Stimulated activated CD4-positive, alpha-beta T cell treated with anti-CD3 and anti-CD28 coated beads, Interleukin-1b, Interleukin-23, amount 100 ng/mL, for 24 hours (primary cell): Measurements from ENCODE around the gene PMEPA1.
A peak's percentile ranks its signal among the peaks of the same experiment; 100 is the strongest.

Source experiments
- DNase-seq, 4 experiments: peaks; one replicate each; pipeline ENCODE4 v3.0.0-alpha.2; 2020; ENCODE audit warnings: low read depth in 4 of 4, low spot score in 1 of 4

Gene PMEPA1

DNA sequence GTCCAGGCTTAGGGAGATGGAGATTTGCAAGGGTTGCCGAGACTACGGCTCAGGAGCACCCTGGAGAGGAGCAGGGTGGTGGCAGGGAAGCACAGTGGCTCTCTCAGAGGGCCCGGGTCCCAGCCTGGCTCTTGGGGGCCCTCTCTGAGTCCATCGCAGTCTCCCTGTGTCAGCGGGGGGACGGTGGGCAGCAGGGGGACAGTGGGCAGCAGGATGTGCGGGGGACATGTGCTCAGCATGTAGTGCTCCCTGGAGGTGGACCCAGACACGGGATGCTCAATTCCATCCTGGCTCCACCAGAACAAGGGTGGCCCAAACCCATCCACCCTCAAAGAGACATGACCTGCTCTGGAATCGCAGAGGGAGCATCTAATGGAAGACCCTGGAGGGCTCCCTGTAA is 46.6 kb downstream of the PMEPA1 start:
- DNase-seq: no peak

DNA sequence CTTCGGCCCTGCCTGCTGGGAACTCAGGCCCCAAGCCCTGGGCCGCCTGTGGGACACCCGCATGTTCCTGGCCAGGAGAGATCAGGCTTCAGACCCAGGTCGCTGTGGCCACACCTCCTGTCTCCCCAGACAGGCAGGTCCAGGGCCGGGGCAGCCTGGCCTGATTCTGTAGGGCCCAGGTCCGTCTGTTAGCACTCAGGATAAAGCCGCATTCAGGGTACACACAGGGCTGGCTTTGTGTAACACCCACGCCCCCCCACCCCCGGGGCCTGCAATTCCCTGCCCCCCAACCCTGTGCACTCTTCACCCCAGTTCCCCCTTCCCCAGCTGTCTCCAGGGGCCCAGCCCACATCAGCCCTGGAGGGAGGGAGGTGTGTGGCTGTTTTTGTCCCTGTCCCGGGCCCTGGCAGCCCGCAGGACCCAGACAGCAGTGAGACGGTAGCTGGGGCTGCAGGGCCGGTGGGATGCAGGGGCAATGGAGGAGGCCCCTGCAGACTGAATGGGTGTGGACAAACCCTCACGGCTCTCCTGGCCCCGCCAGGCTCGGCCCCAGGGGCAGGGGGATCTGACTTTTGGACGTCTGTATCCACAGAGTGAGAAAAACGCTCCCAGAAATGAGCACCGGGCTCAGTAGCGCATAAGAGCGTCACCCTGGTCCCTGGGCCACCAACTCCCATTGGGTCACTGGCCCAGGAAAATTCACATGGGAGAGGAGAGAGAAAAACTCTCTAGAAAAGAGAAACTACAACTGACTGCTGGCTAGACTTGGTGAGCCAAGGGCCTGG is 47.2 kb downstream of the PMEPA1 start:
- no peak for DNase-seq

DNA sequence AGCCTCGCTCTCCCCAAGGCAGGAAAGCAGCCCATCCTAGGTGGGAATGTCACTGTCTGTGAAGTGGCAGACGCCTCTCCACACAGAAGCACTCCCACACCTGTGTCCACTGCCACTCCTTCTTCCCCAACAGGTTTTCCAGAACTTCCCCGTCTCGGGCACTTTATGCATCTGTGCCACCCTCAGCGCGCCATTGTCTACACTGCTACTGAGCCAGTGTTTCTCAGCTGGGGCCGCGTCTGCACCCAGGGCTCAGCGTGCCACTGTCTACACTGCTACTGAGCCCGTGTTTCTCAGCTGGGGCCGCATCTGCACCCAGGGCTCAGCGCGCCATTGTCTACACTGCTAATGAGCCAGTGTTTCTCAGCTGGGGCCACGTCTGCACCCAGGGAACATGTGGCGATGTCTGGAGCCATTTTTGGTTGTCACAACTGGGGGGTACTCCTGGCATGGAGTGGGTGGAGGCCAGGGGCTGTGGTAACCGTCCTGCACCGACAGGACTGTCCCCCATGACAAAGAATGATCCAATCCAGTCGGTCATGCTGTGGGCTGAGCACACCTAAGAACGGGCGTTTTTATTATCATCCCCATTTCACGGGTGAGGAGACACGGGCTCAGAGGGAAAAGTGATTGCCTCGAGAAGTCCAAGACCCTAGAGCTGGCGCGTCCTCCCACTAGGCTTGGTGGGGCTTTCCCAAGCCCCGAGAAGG is 47.9 kb downstream of the PMEPA1 start:
- DNase-seq: no peak

DNA sequence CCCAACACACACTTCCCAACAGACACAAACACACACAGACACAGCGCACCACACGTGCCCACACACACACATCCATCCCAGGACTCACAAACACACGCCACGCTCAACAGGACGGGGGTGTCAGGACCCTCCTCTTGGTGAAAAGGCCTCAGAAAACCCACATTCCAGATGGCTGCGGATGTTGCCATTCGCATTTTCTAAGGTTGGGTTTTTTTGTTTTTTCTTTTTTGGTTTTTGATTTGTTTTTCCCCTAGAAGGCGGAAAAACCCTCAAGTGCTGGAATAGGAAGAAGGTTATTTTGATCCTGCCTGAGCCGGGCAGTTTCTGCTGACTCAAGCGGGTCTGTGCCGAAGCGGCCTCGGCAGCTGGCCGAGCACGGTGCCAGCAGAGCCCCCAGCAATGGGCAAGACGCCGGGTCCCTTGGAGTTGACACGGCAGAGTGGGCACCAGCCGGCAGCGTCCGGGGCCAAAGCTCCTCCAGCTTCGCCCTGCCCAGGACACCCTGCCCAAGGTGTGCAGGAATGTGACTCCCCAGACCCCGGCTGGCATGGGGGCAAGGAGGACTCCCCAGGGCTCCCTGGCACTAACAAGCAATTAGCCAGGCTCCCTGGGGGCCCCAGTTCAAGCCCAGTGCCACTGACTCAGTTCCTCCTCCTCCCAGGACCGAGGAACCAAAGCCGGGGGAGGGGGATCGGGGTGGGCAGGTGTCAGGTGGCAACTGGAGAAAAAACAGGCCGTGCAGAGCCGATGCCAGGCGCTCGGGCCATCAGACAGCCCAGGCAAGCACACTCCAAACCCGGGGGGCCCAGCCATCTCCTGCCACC is 48.7 kb downstream of the PMEPA1 start:
- DNase-seq: no peak

DNA sequence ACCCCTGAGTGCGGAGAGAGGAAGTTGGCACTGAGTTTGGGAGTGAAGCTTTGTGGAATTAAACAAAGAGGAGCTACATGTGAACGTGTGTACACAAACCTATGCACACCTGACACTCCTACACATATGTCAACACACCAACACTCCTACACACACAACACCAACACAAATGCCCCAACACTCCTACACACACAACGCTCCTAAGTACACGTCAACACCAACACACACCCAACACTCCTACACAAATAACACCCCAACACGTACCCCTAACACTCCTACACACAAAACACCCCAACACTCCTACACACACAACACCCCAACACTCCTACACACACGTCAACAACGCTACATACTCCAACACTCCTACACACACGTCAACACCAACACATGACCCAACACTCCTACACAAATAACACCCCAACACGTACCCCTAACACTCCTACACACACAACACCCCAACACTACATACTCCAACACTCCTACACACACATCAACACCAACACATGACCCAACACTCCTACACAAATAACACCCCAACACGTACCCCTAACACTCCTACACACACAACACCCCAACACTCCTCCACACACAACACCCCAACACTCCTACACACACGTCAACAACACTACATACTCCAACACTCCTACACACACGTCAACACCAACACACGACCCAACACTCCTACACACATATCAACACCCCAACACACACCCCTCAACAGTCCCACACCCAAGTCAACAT is 49.5 kb downstream of the PMEPA1 start:
- no peak for DNase-seq

DNA sequence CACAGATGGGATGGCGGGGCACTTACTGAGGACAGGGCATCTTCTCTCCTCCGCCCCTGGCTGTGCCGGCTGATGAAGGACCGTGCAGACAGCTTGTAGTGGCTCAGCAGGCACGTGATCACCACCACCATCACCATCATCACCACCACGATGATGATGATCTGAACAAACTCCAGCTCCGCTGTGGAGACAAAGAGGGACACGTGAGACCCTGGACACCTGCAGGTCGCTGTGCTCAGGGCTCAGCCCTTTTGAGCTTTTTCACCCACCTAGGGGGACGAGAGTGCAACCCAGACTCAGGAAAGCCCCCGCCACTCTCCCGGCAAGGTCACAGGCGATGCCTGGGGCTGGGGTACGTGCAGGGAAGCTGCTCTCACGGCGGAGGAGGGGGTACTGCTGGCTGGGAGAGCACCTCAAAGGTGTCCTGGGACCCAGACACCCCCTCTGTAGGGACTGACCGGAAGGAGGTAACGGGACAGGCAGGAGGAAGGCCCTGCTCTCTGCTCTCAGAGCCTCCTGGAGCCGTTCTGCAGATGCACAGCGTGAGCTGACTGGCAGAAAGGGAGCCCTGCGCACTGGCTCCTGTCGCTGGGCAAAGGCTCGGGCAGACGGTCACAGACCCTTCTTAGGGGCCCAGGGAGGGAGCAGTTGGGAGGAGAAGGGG is 50.2 kb downstream of the PMEPA1 start:
- DNase-seq: no peak

DNA sequence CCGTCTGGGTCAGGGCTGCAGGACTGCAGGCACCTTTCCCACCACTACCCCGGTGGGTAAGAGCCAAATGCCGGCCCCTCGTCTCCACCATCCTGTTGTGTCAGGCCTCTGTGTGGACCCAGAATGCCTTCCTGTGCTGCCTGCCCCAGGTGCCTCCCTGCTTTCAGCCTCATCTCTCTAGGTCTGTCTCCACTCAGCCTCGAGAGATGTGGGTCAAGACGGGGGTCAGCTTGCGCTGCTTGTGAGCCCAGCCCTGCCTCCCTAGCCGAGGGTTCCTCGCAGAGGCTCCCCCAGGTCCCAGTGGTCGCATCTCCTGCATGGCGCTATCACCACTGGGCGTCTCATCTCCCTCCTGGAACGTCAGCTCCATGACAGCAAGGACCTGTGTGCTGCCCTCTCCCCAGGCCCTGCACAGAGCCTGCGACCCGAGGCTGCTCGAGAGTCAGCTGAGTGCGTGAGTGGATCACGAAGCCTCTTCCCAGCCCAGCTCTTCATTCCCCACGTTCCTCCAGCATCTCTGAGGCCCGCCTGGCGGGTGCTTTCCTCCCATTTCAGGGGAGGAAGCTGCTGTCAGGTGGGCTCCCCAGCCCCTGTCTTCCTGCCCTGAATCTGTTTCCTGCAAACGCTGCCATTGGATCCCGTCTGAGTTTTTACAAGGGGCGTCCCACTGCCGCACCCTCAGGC is 50.8 kb downstream of the PMEPA1 start:
- DNase-seq: no peak

DNA sequence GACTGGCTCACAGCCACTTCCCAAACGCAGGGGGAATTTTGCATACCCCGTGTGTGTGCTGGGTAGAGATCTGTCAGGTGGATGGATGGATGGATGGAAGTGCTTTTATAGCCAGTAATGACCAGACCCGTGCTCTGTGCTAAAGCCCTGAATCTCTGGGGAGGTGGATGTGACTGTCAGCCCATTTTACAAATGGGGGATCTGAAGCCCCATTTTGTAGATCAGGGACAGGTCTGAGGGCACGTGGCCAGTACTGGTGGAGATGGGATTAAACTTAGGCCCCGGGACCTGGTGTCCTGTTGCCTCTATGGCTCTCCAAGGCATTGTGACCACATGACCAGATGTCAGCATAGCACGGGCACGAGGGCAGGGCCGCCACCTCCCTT is 51.4 kb downstream of the PMEPA1 start:
- DNase-seq: no peak

DNA sequence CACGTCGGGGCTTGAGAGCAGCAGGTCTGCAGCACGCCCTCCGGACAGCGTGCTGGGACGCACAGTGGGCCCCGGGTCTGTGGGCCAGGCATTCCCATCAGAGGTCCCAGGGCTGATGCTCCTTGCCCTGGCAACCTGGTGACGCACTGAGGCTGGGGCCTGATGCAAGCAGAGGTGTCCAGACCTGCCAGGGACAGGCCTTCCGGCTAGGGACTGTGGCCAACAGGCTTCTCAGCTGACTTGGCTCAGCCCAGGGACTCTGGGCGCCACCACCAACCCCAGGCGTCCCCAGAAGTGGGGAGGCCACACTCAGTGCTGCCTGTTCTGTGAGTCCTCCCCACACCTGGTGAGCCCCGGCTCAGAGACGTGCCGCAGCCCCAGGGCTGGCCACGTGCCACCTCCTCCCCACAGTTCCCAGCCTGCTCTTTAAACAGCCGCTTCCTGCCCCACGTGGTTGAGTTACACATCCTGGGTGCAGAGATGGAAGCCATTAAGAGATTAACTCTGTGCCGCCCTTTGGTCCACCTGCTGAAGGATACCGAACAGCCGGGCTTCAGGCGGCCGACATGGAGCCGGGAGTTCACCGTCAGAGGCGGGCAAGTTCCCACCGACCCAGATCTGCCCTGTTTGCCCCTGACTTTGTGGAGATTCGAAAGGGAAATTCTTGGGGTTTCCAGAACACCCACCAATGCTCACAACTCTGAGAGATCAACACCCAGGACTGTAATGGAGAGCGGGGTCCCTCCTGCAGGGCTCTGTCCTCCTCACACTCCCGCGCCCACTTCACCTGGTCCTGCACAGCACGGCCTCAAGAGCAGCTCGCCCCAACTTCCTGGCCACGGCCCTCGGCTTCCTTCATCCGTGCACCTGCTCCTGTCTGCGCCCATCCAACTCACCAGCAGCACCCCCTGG is 52.0 kb downstream of the PMEPA1 start:
- peak in 1 of 4 experiments; percentile 11 for DNase-seq

DNA sequence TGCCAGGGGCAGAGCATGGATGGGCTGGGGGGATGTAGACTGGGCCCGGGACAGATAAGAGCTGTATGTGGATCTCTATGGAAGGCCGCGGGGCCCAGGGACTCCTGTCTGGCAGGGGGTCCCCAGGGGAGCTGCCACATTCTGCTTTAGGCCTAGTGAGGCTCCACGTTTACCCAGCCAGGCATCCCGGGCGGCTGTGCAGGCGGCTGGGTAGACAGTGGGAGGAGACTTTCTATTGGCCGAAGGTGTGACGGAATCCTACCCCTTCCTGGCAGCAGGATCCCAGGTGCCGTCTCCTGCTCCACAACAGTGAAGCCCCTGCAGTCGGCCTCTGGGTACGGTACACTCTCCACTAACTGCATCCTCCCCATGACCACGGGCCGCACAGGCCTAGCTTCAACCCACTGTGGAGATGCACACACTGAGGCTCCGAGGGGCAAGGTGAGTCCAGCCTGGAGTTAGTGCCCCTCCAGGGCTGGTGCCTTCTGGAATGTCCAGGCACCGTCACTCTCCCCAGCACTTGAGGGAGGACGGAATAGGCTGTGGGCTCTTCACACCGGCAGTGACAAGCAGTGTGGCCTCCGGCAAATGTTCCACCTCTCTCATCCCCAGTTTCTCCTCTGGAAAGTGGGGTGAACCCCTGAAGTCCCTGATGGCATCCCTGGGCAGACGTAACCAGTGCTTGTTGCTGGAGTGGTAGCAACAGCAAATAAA is 52.8 kb downstream of the PMEPA1 start:
- DNase-seq: no peak

DNA sequence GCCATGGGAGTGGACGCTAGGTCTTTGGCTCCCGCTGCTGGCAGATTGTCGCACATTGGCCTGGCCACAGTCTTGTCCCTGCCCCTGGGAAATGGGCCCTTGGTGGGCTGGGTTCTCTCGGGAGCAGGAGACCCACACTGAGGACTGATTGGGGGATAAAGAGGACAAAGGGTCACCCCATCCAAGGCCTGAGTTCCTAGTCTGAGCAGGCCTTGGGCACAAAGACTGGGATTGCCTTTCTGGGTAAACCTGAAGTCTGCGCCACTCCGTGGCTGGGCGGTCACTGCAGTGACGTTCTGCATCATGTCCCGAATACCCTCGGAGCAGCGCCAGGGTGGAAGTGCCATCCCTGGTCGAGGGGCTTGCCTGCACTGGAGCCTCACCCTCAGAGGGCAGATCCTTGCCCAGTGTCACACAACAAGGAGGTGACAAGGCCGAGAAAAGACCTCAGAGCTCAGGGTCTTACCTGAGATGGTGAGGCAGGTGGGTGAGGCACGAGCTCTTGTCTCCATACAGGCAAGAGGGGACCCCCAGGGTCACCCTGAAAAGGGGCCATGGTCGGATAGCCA is 53.5 kb downstream of the PMEPA1 start:
- DNase-seq: no peak

DNA sequence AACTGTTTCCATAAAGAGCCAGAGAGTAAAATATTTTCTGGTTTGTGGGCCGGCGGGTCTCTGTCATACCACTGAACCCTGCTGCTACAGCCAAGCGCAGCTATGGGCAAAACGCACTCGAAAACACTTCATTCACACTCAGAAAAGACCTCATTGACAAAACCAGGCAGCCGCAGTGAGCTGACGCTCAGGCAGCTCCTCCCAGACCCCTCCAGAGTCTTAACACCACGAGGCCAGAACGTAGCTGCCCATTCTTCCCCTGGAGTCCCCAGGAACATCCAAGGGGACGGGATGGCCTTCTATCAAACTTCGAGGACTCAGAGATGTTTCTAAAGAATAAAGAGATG is 54.0 kb downstream of the PMEPA1 start:
- no peak for DNase-seq

DNA sequence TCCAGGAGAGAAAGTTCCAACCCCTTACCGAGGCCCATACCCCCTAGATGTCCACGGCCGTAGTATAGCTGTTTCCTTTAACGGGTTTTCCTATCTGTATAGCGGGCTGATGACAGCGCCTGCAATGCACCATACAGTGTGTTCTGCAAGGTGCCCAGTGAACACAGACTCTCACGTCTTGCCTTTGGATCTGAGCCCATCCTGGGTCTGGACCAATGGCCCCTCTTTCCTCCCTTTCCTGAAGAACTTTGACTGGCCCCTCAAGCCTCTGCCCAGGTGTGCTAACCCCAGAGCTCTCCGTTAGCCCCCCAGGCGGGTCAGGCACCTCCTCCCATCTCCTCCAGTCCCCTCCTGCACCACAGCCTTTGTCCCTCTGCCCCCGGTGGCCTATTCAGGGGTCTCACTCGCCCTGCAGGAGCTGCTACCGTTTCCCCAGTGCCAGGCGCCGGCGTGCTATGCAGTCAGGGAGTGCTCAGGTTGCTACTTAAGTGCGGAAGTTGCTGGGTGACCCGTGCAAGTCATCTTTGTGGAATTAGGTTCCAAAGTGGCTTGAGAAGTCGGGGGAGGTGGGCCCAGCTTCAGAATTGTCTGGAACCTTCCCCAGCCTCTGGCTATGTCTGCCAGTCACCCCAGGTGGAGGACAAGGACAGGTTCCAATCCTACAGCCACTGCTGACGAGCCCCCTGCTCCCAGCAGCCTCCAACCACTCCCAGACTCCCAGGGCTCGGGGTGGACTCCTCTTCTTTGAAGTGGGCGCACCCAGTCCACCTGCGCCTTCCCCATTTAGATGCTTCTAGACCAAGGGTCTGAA is 54.6 kb downstream of the PMEPA1 start:
- DNase-seq: no peak

DNA sequence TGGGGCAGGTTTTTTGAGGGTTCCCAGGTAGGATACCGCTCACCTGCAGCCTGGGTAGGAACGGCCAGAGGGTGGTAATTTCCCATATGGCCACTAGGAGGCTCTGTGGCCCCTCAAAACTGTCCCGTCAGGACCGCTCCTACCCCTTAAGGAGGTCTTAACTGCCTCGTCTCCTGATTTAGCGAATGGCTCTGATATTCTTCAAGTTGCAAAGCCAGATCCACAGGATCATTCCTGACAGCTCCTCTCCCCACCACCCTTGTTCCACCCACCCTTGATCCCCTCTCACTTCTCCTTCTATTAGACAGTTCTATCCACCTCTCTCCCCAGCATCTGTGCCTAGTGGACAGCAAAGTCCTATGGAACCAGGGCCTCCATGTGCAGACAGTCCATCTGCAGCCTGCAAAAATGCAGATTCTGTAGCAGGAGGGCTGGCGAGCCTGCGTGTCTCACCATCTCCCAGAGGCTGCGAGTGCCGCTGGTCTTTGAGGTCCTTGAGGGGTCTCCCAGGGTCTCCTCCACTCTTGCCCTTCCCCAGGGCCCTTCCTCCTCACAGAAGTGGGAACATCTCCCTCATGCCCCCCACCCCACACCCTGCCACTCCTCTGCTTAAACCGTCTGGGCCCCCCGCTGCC is 55.3 kb downstream of the PMEPA1 start:
- DNase-seq: peak; percentile 21 to 40 (median 27)

DNA sequence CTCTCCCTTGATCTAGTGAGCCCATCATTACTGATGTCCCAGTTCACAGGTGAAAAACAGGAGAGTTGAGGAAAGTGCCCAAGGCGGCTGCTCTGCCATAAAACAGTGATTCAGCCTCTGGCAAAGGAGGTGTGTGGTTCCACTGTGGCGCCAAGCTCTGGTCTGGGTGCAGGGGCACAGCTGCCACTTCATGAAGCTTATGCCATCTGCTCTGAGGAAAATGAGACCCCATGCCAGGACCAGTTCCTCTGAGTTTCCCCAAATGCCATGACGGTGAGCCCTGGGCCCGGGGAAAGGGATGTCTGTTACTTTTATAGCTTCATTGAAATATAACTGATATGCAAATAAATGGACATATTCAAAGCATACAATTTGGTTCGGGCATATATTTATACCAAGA is 55.9 kb downstream of the PMEPA1 start:
- DNase-seq: no peak

DNA sequence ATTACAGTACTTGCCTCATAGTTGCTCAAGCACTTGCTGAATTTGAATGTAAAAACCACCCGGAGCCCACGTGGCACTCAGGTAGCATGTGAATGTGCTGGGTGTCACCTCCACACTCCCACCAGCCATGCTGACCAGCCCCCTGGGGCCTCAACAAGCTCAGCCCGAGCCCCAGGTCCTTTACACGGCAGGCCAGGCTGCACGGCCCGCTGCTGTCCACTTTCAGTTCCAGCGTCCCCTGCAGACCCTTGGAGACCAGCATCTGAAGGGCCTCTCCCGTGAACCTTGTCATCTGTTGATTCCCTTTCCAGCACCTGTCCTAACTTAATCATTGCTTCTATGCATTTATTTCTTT is 56.3 kb downstream of the PMEPA1 start:
- DNase-seq: no peak
